Stomach (tissue), 9 donors: ENCODE measurements around the gene ARHGEF39. TPM values are rescaled to one million over a fixed set of nuclear protein-coding genes. Genes with fewer than 3 reads are reported as not detected.

Experiments
- DNase-seq, 2 donors: peaks; one replicate each; pipeline versions ENCODE4 v3.0.0 to v3.0.0-alpha.2; 2013 to 2019
- H3K27ac ChIP-seq, 5 donors: fragments of 200-600 bp in 4 of 5; sonication (generic) in 4 of 5; one replicate each; pipeline ENCODE4 v1.5.1; 2013 to 2019; ENCODE audit warnings: mild to moderate bottlenecking in 1 of 5, moderate library complexity in 1 of 5
- H3K27me3 ChIP-seq, 3 donors: fragments of 200-600 bp; sonication (generic); one replicate each; pipeline ENCODE4 v1.5.1; 2017 to 2019; ENCODE audit warnings: mixed run types in 1 of 3
- H3K36me3 ChIP-seq, 4 donors: fragments of 200-600 bp; sonication (generic); 1 replicate in 3 of 4; 2 replicates in 1 of 4; pipeline ENCODE4 v1.5.1; 2016 to 2019
- H3K4me1 ChIP-seq, 4 donors: fragments of 200-600 bp; sonication (generic); one replicate each; pipeline ENCODE4 v1.5.1; 2016 to 2019
- H3K4me3 ChIP-seq, 4 donors: fragments of 200-600 bp; sonication (generic) in 3 of 4; one replicate each; pipeline ENCODE4 v1.5.1; 2016 to 2019; ENCODE audit warnings: mild to moderate bottlenecking in 1 of 4
- H3K9me3 ChIP-seq, 4 donors: fragments of 200-600 bp; sonication (generic); one replicate each; pipeline ENCODE4 v1.5.1; 2016 to 2019
- CTCF ChIP-seq, 7 experiments: fragments of 450-650 bp in 4 of 7; fragments of 200-600 bp in 3 of 7; sonication (generic) in 3 of 7; IDR thresholded peaks; one replicate each; pipeline ENCODE4 v1.5.1; 2016 to 2019; ENCODE audit warnings: antibody characterized with exemption in 7 of 7, control low read depth in 2 of 7, mild to moderate bottlenecking in 1 of 7
- EP300 ChIP-seq: sonication (generic); formaldehyde crosslinking; IDR thresholded peaks from one replicate; pipeline ENCODE4 v1.6.1; 2017; ENCODE audit warnings: antibody characterized with exemption
- POLR2A ChIP-seq, 4 donors: fragments of 450-650 bp; IDR thresholded peaks; one replicate each; pipeline ENCODE4 v1.6.1; 2016; ENCODE audit warnings: antibody characterized with exemption in 4 of 4, control low read depth in 2 of 4, mild to moderate bottlenecking in 1 of 4, moderate library complexity in 1 of 4
- POLR2AphosphoS5 ChIP-seq, 3 donors: sonication (generic); formaldehyde crosslinking; IDR thresholded peaks; one replicate each; pipeline ENCODE4 v1.6.1; 2016; ENCODE audit warnings: antibody characterized with exemption in 3 of 3
- WGBS, 5 donors: extraction: QIAGEN DNeasy Blood & Tissue Kit in 3 of 5; methylation state at CpG; one replicate each; pipeline versions ENCODE4 v1.1.5 to v1.1.7; 2013 to 2018; 5-methylcytosine and 5-hydroxymethylcytosine counted together
- intact Hi-C: fragments of 100-400 bp; cut with DNase I; formaldehyde crosslinking; loops from one replicate; pipeline ENCODE4 v1.15.1; 2023; ENCODE audit warnings: low total_unique reads
- polyA plus RNA-seq, 3 donors: library from polyadenylated mRNA; stranded (reverse); fragments of 200-250 nt; gene quantifications; one replicate each; pipeline ENCODE4 v1.2.3, GENCODE V29; 2013
- total RNA-seq, 5 donors: library from RNA; depleted of rRNA; stranded (reverse); fragments of >200 nt; gene quantifications; one replicate each; pipeline versions ENCODE4 v1.1.0 to v1.2.3, GENCODE V29; 2014 to 2016
- donor health status: healthy with polysubstance abuse.
- donor health status: Bipolar disorder and iron deficiency.
- donor health status: healthy.

The ARHGEF39 gene
- total and polyA plus RNA-seq, 8 donors: 1.8 to 58.3 (median 3.8) TPM

DNA sequence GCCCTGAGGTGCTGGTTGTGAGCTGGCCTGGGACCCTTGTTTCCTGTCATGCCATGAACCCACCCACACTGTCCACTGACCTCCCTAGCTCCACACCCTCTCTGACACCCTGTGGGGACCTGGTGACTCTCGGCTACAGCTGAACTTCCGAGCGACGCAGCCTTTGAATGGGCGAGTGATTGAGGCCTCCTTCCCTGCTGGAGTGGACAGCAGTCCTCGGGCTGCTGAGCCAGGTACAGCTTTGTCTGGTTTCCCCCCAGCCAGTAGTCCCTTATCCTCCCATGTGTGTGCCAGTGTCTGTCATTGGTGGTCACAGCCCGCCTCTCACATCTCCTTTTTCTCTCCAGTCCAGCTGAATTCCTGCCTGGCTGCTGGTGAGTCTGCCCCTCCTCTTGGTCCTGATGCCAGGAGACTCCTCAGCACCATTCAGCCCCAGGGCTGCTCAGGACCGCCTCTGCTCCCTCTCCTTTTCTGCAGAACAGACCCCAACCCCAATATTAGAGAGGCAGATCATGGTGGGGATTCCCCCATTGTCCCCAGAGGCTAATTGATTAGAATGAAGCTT lies 14.9 kb upstream of the ARHGEF39 start:
- H3K27ac ChIP-seq: peak overlapping the region; percentile 43 to 97 (median 92)
- TF ChIP-seq POLR2AphosphoS5 (IDR thresholded peaks at IDR 0.05) (peak in 1 of 3 donors; percentile 39), CTCF (IDR thresholded peaks at IDR 0.05) (no peak)
- intact Hi-C loops: no loop called here
- peaks cover 0 to 12% (median 0%) of the 10 kb centered on the region in 3 donors for H3K27me3 ChIP-seq
- peaks cover 26 to 49% (median 29%) of the 10 kb centered on the region in 4 donors for H3K36me3 ChIP-seq
- no peak for DNase-seq
- whole genome bisulfite sequencing, 5 donors: 61 to 87% (median 78%) methylated on average over 8 of the region's 8 CpGs
- no peaks in the 10 kb centered on the region for H3K9me3 ChIP-seq
- peak overlapping the region in 1 of 4 donors; percentile 6 for H3K4me3 ChIP-seq
- peaks cover 28 to 96% (median 64%) of the 10 kb centered on the region in 4 donors for H3K4me1 ChIP-seq

- Histone ChIP-seq H3K4me1 (peaks cover 28 to 88% (median 61%) of the 10 kb centered on the region in 4 donors), H3K27ac (peak overlapping the region; percentile 23 to 97 (median 92)), H3K9me3 (no peaks in the 10 kb centered on the region), H3K27me3 (peaks cover 0 to 12% (median 0%) of the 10 kb centered on the region in 3 donors), H3K4me3 (no peak overlapping the region), H3K36me3 (peaks cover 18 to 42% (median 21%) of the 10 kb centered on the region in 4 donors)
- 87 to 91% (median 88%) methylated on average over 5 of the region's 5 CpGs for WGBS, 5 donors
- TF ChIP-seq EP300 (no peak), POLR2AphosphoS5 (IDR thresholded peaks at IDR 0.05) (no peak), CTCF (IDR thresholded peaks at IDR 0.05) (no peak), POLR2A (IDR thresholded peaks at IDR 0.05) (no peak)
- intact Hi-C loops: no loop called here
- no peak for DNase-seq
These were observed 14.1 kb upstream of the ARHGEF39 start for GRCh38 chr9:35679091-35679490.

GRCh38 chr9:35675732-35676392 lies 10.9 kb upstream of the ARHGEF39 start:
- Histone ChIP-seq H3K27ac (peak overlapping the region; percentile 89 to 100 (median 89)), H3K9me3 (no peaks in the 10 kb centered on the region), H3K27me3 (peaks cover 0 to 12% (median 0%) of the 10 kb centered on the region in 3 donors), H3K4me1 (peaks cover 33 to 81% (median 49%) of the 10 kb centered on the region in 4 donors), H3K4me3 (peak overlapping the region; percentile 50 to 72 (median 53)), H3K36me3 (peaks cover 0 to 16% (median 0%) of the 10 kb centered on the region in 4 donors)
- DNase-seq: peak; percentile 65 to 90
- TF ChIP-seq POLR2A (IDR thresholded peaks at IDR 0.05): no peak
- TF ChIP-seq EP300: no peak
- TF ChIP-seq CTCF (IDR thresholded peaks at IDR 0.05): no peak
- TF ChIP-seq POLR2AphosphoS5 (IDR thresholded peaks at IDR 0.05): peak in 2 of 3 donors; percentile 28 to 38
- intact Hi-C loops: no loop called here
- 4 to 9% (median 7%) methylated on average over 34 to 51 of the region's 51 CpGs for WGBS, 5 donors

GRCh38 chr9:35675204-35675603 lies 10.2 kb upstream of the ARHGEF39 start:
- peak overlapping the region; percentile 89 to 100 (median 89) for H3K27ac ChIP-seq
- intact Hi-C loops: no loop called here
- WGBS, 5 donors: 16 to 31% (median 22%) methylated on average over 10 to 13 of the region's 13 CpGs
- TF ChIP-seq EP300 (no peak), POLR2A (IDR thresholded peaks at IDR 0.05) (no peak)
- peaks cover 0 to 12% (median 0%) of the 10 kb centered on the region in 3 donors for H3K27me3 ChIP-seq
- H3K4me3 ChIP-seq: peak overlapping the region; percentile 50 to 72 (median 53)
- H3K9me3 ChIP-seq: no peaks in the 10 kb centered on the region
- H3K4me1 ChIP-seq: peaks cover 31 to 79% (median 43%) of the 10 kb centered on the region in 4 donors
- peaks cover 0 to 11% (median 0%) of the 10 kb centered on the region in 4 donors for H3K36me3 ChIP-seq
- peak in 1 of 2 donors; percentile 49 for DNase-seq
